NCI-H748 (cell line): ENCODE results near the gene SPACA5B.
"Not testable (repeated sequence)": the region's sequence is repeated elsewhere in the genome, so short reads cannot be mapped to it uniquely, and the experiment has no call there.

Source experiments
- DNase-seq: peaks from one replicate; lab custom pipeline; 2025; ENCODE audit not compliant: unreplicated experiment; lab: John Stamatoyannopoulos, UW

Gene SPACA5B

GRCh38 chrX:48130326-48130725 is at the start of gene SPACA5B:
SPACA5B (plus strand) TSS chrX:48130626; CDS start chrX:48130688, 62 bp downstream.
- DNase-seq: not testable (repeated sequence)

- DNase-seq: peak; percentile 41
Measured at GRCh38 chrX:48083212-48083611, 47.2 kb upstream of the SPACA5B start.

GRCh38 chrX:48083706-48084105 is 46.7 kb upstream of the SPACA5B start:
- no peak for DNase-seq

- DNase-seq: no peak
Measured at GRCh38 chrX:48086082-48086481, 44.3 kb upstream of the SPACA5B start.

- DNase-seq: no peak
Measured at GRCh38 chrX:48090123-48090522, 40.3 kb upstream of the SPACA5B start.

DNA sequence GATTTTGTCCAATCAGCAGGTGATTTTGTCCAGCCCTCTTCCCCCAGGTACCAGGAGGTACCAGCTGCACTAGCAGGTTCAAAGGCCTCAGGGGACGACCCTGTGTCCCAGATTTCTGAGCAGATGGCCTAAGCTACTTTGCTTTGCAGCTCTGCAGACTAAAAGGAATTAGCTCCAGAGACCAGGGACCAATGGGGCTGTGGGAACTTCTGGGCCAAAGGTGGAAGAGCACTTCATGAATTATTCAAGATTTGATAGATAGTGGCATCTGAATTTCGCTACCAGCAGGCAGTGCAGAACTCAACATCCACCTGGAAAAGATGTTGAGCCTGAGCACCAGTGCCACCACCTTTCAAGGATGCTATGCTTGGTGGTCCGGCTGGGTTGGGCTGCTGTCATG is 37.9 kb upstream of the SPACA5B start:
- DNase-seq: not testable (repeated sequence)

- DNase-seq: no peak
Measured at GRCh38 chrX:48101443-48101842, 29.0 kb upstream of the SPACA5B start.

DNA sequence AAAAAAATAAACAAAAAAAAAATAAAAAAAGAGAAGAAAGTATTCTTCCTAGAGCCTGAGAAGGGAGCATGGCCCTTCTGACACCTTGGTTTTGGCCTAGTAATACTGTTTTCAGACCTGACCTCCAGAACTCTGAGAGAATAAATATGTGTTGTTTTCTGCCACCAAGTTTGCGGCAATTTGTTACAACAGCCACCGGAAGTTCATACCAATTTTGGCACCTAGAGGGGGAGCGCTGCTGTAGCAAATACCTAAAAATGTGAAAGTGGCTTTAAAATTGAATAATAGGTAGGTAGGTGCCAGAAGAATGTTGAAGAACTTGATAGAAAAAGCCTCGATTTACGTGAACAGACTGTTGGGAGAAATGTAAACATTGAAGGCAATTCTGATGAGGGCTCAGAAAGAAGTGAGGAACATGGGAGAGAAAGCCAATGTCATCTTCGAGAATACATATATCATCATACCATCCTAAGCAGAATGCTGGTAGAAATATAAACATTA is 27.5 kb upstream of the SPACA5B start:
- no peak for DNase-seq

DNA sequence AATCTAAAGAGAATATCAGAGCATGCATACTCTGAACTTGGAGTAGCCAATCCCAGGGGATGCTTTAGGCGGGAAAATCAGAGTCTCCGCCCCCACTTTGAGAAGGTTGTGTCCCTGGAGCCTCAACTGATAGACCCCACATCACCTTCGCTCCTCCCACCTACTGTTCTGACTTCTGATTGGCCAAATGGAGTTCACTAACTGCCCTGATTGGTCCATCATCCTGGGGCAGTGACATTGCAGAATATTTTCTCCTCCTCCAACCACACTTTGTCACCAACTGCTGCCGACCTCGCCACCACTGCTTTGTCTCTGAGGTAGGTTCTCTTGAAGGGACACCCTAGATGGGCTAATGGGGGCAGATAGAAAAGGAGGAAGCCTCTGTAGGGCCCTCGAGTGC is 22.7 kb upstream of the SPACA5B start:
- no peak for DNase-seq

DNA sequence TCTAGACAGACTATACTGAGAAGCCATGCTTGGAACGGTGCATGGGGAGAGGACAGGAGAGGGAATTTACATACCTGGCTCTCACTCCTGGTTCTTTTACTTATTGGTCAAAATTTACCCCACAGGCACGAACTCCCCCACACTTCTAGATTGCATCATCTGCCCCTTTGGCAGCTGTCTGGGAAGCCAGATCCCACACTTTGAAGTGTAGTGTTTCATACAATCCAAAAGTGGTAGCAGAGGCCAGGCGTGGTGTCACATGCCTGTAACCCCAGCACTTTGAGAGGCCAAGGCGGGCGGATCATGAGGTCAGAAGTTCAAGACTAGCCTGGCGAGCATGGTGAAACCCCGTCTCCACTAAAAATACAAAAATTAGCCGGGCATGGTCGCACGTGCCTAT is 5.1 kb upstream of the SPACA5B start:
- DNase-seq: not testable (repeated sequence)

GRCh38 chrX:48132308-48132844 is 1.9 kb downstream of the SPACA5B start:
- DNase-seq: not testable (repeated sequence)

DNA sequence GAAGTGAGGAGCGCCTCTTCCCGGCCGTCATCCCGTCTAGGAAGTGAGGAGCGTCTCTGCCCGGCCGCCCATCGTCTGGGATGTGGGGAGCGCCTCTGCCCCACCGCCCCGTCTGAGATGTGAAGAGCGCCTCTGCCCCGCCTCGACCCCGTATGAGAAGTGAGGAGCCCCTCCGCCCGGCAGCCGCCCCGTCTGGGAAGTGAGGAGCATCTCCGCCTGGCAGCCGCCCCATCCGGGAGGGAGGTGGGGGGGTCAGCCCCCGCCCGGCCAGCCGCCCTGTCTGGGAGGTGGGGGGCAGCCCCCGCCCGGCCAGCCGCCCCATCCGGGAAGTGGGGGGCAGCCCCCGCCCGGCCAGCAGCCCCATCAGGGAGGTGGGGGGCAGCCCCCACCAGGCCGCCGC is 8.7 kb downstream of the SPACA5B start:
- not testable (repeated sequence) for DNase-seq

DNA sequence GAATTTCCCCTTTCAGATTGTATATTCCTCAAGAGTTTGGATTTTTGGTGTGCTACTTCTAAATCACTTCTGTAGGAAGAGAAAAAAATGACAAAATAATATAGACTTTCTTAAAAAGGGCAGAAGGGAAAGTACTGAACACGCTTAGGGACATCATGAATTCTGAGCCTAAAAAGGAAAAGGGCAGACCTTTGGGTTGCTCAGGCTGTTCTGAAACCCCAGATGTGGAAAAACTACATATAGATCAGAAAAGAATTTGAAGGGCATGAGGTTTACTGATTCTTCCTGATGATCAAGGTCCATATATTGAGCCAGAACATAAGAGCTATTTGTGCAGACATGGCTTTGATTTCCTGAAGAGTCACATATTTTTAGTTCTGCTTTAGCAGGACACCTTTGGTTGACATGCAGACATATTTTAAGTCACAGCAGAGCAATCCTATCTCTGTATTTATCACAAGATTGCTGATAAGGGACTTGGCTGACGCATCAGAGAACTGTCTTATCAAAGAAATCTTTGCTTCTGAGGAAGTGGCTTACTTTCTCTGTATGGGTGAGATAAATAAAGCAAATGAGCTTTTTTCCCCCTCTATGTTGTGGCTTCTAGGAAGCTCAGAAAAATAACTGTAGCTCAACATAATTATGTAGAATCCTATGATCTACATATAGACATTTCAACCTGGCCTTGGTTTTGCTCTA is 11.5 kb downstream of the SPACA5B start:
- DNase-seq: not testable (repeated sequence)

DNA sequence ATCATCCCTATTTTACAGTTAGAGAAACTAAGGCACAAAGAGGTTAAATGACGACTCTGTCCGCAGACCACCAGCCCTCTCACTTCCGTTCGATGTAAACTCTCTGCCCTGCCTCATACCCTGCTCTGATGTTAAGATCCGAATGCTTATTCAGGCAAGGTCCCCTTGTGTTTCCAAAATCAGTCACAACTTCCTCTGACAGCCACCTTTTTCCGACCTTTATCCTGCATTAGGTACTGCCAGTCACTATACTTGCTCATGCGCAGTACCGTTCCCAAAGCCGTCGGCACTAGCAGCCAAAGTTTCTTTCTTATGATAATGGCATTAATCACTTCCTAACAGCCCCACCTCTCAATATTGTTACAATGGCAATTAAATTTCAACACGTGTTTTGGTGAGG is 12.3 kb downstream of the SPACA5B start:
- DNase-seq: not testable (repeated sequence)

GRCh38 chrX:48153769-48154168 is 23.3 kb downstream of the SPACA5B start:
- DNase-seq: no peak

DNA sequence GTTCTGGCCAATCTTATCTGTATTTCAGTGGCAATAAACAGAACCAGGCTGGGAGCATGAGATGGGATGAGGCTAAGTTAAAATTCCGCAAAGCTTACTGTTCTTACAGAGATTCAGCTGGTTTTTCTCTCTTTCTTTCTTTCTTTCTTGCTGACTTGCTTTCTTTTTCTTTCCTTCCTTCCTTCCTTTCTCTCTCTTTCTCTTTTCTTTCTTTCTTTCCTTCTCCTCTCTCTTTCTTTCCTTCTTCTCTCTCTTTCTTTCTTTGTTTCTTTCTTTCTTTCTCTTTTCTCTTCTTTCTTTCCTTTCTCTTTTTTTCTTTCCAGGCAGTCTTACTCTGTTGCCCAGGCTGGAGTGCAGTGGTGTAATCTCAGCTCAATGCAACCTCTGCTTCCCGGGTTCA is 24.4 kb downstream of the SPACA5B start:
- no peak for DNase-seq

DNA sequence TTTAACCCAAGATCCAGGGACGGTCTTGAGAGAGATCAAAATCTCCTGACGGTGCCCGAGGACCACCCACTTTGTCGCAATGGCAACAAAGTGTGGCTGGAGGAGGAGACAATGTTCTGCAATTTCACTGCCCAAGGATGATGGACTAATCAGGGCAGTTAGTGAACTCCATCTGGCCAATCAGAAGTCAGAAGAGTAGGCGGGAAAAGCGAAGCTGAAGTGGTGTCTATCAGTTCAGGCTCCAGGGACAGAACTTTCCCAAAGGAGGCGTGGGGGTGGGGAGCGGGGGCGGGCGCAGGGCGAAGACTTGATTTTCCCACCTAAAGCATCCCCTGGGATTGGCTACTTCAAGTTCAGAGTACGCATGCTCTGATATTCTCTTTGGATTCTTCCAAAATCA is 25.6 kb downstream of the SPACA5B start:
- no peak for DNase-seq

- DNase-seq: no peak
Measured at GRCh38 chrX:48165241-48165640, 34.8 kb downstream of the SPACA5B start.

DNA sequence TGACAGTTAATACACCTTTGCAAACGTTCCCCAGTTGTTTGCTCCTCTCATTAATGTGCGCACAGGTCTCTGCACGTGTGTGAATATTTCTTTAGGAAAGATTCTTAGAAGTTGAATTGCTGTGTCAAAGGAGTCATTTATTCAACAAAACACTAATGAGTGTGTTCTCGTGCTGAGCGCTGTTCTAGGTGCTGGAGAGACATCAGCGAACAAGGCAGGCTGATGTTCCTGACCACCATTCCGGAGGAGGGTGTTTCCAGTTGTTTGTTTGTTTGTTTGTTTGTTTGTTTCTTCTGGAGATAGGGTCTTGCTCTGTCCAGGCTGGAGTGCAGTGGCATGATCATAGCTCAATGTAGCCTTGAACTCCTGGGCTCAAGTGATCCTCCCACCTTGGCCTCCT is 35.9 kb downstream of the SPACA5B start:
- not testable (repeated sequence) for DNase-seq

DNA sequence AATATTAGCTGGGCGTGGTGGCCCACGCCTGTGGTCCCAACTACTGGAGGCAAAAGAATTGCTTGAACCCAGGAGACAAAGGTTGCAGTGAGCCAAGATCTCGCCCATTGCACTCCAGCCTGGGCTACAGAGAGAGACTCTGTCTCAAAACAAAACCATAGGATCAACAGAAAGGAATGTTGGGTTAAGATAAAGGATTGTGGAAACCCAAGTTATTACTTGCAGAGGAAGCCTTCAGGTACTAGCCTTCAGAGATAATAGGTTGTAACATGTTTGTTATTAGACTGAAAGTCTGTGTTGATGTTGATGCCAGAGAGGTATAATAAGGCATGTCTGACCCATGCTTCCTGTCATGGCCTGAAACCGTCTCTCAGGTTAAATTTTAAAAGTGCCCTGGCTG is 49.3 kb downstream of the SPACA5B start:
- DNase-seq: no peak

- no peak for DNase-seq
Measured at GRCh38 chrX:48180811-48181210, 50.4 kb downstream of the SPACA5B start.

DNA sequence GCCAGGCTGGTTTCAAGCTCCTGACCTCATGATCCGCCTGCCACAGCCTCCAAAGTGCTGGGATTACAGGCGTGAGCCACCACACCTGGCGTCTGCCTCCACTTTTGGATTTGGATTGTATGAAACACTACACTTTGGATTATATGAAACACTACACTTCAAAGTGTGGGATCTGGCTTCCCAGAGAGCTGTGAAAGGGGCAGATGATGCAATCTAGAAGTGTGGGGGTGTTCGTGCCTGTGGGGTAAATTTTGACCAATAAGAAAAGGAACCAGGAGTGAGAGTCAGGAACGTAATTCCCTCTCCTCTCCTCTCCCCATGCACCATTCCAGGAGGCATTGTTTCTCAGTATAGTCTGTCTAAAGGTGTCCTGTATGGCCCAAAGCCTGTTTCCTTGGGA is 51.5 kb downstream of the SPACA5B start:
- DNase-seq: not testable (repeated sequence)
